HAP-1 (cell line): ENCODE measurements around the gene SLC25A44.

Source experiments
- DNase-seq, 2 experiments: peaks; one replicate each; pipeline ENCODE4 v3.0.0-alpha.2; 2016 to 2020; ENCODE audit warnings: low spot score in 2 of 2
- H3K27me3 ChIP-seq: fragments of 250-450 bp; sonication (Bioruptor Pico); 2 replicates; pipeline ENCODE4 v1.5.1; 2020; ENCODE audit warnings: low read depth, mild to moderate bottlenecking, moderate library complexity
- H3K36me3 ChIP-seq: fragments of 250-450 bp; sonication (Bioruptor Pico); replicated peaks from 2 replicates; pipeline ENCODE4 v1.5.1; 2020; ENCODE audit warnings: mild to moderate bottlenecking
- H3K4me1 ChIP-seq: fragments of 250-450 bp; sonication (Bioruptor Pico); 2 replicates; pipeline ENCODE4 v1.5.1; 2020; ENCODE audit warnings: mild to moderate bottlenecking
- H3K4me3 ChIP-seq: fragments of 250-450 bp; sonication (Bioruptor Pico); 2 replicates; pipeline ENCODE4 v1.5.1; 2020; ENCODE audit warnings: mild to moderate bottlenecking, moderate library complexity
- H3K9me3 ChIP-seq: fragments of 250-450 bp; sonication (Bioruptor Pico); 2 replicates; pipeline ENCODE4 v1.5.1; 2020; ENCODE audit warnings: mild to moderate bottlenecking, moderate library complexity
- in situ Hi-C: fragments of 300-500 bp; cut with MboI; formaldehyde crosslinking; loops from 3 replicates; pipeline ENCODE4 v1.14.3; 2020; ENCODE audit warnings: low sequenced_read_pairs, inconsistent platforms, mixed read lengths

Gene SLC25A44

GRCh38 chr1:156245451-156246232 lies 51.7 kb downstream of the SLC25A44 start:
- no peaks in the 10 kb centered on the region; the same call in 1 of the 2 replicates for H3K4me1 ChIP-seq
- no peak overlapping the region for H3K4me3 ChIP-seq
- peaks cover 12% of the 10 kb centered on the region for H3K36me3 ChIP-seq

GRCh38 chr1:156246241-156246780 lies 52.4 kb downstream of the SLC25A44 start:
- H3K4me1 ChIP-seq = no peaks in the 10 kb centered on the region; the same call in 1 of the 2 replicates
- peaks cover 7% of the 10 kb centered on the region; the same call in 1 of the 2 replicates for H3K27me3 ChIP-seq
- no peaks in the 10 kb centered on the region for H3K9me3 ChIP-seq
- DNase-seq = peak in 1 of 2 experiments; percentile 31
- no peak overlapping the region for H3K4me3 ChIP-seq
- in situ Hi-C loops = no loop called here
- H3K36me3 ChIP-seq = peaks cover 18% of the 10 kb centered on the region

More at GRCh38 chr1:156245451-156246232, 51.7 kb downstream of the SLC25A44 start:
- Histone ChIP-seq H3K9me3 (no peaks in the 10 kb centered on the region), H3K27me3 (peaks cover 7% of the 10 kb centered on the region; the same call in 1 of the 2 replicates)
- in situ Hi-C loops = no loop called here
- no peak for DNase-seq

GRCh38 chr1:156246781-156247459 lies 53.0 kb downstream of the SLC25A44 start:
- Histone ChIP-seq H3K36me3 (peaks cover 24% of the 10 kb centered on the region), H3K9me3 (no peaks in the 10 kb centered on the region), H3K4me1 (no peaks in the 10 kb centered on the region; the same call in 1 of the 2 replicates), H3K4me3 (no peak overlapping the region), H3K27me3 (peaks cover 7% of the 10 kb centered on the region; the same call in 1 of the 2 replicates)
- in situ Hi-C loops = no loop called here
- peak in 1 of 2 experiments; percentile 39 for DNase-seq

- H3K9me3 ChIP-seq = no peaks in the 10 kb centered on the region
- H3K4me1 ChIP-seq = no peaks in the 10 kb centered on the region; the same call in 1 of the 2 replicates
- H3K36me3 ChIP-seq = peaks cover 32% of the 10 kb centered on the region
- peaks cover 7% of the 10 kb centered on the region; the same call in 1 of the 2 replicates for H3K27me3 ChIP-seq
- no peak within 1 kb of the TSS for H3K4me3 ChIP-seq
- DNase-seq = no peak
- in situ Hi-C loops = no loop called here
Measured at GRCh38 chr1:156247460-156248322, 53.8 kb downstream of the SLC25A44 start, which contains the start of gene PAQR6. Gene PAQR6 (minus strand): TSS chr1:156248056. CDS start chr1:156246731, 1,325 bp downstream.

GRCh38 chr1:156248323-156248683 lies 54.4 kb downstream of the SLC25A44 start:
- Histone ChIP-seq H3K36me3 (peaks cover 38% of the 10 kb centered on the region), H3K4me1 (no peaks in the 10 kb centered on the region; the same call in 1 of the 2 replicates), H3K27me3 (peaks cover 7% of the 10 kb centered on the region; the same call in 1 of the 2 replicates), H3K4me3 (no peak overlapping the region), H3K9me3 (no peaks in the 10 kb centered on the region)
- in situ Hi-C loops = no loop called here
- no peak for DNase-seq

- Histone ChIP-seq H3K4me1 (no peaks in the 10 kb centered on the region; the same call in 1 of the 2 replicates), H3K36me3 (peaks cover 51% of the 10 kb centered on the region), H3K4me3 (no peak overlapping the region), H3K9me3 (no peaks in the 10 kb centered on the region), H3K27me3 (peaks cover 7% of the 10 kb centered on the region; the same call in 1 of the 2 replicates)
- in situ Hi-C loops = no loop called here
- DNase-seq = no peak
Measured at GRCh38 chr1:156249593-156249992, 55.7 kb downstream of the SLC25A44 start.

GRCh38 chr1:156251527-156251926 lies 57.6 kb downstream of the SLC25A44 start:
- no peak for DNase-seq
- in situ Hi-C loops = no loop called here
- Histone ChIP-seq H3K9me3 (no peaks in the 10 kb centered on the region), H3K27me3 (no peaks in the 10 kb centered on the region), H3K4me1 (no peaks in the 10 kb centered on the region; the same call in 1 of the 2 replicates), H3K36me3 (peaks cover 64% of the 10 kb centered on the region), H3K4me3 (no peak overlapping the region)

GRCh38 chr1:156253634-156254033 lies 59.7 kb downstream of the SLC25A44 start:
- Histone ChIP-seq H3K4me1 (no peaks in the 10 kb centered on the region), H3K4me3 (no peak overlapping the region), H3K36me3 (peaks cover 83% of the 10 kb centered on the region), H3K27me3 (no peaks in the 10 kb centered on the region), H3K9me3 (no peaks in the 10 kb centered on the region)
- in situ Hi-C loops = no loop called here
- DNase-seq = no peak

- no peaks in the 10 kb centered on the region for H3K27me3 ChIP-seq
- in situ Hi-C loops = no loop called here
- H3K4me3 ChIP-seq = no peak overlapping the region
- no peak for DNase-seq
- peaks cover 90% of the 10 kb centered on the region for H3K36me3 ChIP-seq
- no peaks in the 10 kb centered on the region for H3K4me1 ChIP-seq
- no peaks in the 10 kb centered on the region for H3K9me3 ChIP-seq
Measured at GRCh38 chr1:156257711-156258110, 63.8 kb downstream of the SLC25A44 start.

GRCh38 chr1:156258859-156259258 lies 65.0 kb downstream of the SLC25A44 start:
- no peak for DNase-seq
- H3K4me3 ChIP-seq = no peak overlapping the region
- H3K36me3 ChIP-seq = peaks cover 90% of the 10 kb centered on the region

GRCh38 chr1:156259805-156260204 lies 65.9 kb downstream of the SLC25A44 start:
- Histone ChIP-seq H3K4me1 (no peaks in the 10 kb centered on the region), H3K27me3 (no peaks in the 10 kb centered on the region), H3K4me3 (no peak overlapping the region), H3K9me3 (no peaks in the 10 kb centered on the region), H3K36me3 (peaks cover 86% of the 10 kb centered on the region)
- in situ Hi-C loops = no loop called here
- no peak for DNase-seq

More at GRCh38 chr1:156258859-156259258, 65.0 kb downstream of the SLC25A44 start:
- H3K4me1 ChIP-seq = no peaks in the 10 kb centered on the region
- in situ Hi-C loops = no loop called here
- no peaks in the 10 kb centered on the region for H3K27me3 ChIP-seq
- H3K9me3 ChIP-seq = no peaks in the 10 kb centered on the region

GRCh38 chr1:156260896-156261295 lies 67.0 kb downstream of the SLC25A44 start:
- in situ Hi-C loops = no loop called here
- peaks cover 86% of the 10 kb centered on the region for H3K36me3 ChIP-seq
- H3K27me3 ChIP-seq = no peaks in the 10 kb centered on the region
- no peaks in the 10 kb centered on the region for H3K4me1 ChIP-seq
- H3K4me3 ChIP-seq = no peak overlapping the region
- no peak for DNase-seq
- H3K9me3 ChIP-seq = no peaks in the 10 kb centered on the region
